Peyer's patch (tissue), 4 donors: ENCODE data around the gene DENND2C.

ENCODE experiments used
- CTCF ChIP-seq, 6 experiments: fragments of 450-650 bp in 4 of 6; fragments of 200-600 bp in 2 of 6; sonication (generic) in 1 of 6; IDR thresholded peaks; one replicate each; pipeline ENCODE4 v1.5.1; 2017 to 2019; ENCODE audit warnings: antibody characterized with exemption in 6 of 6, mild to moderate bottlenecking in 3 of 6, moderate library complexity in 1 of 6
- POLR2A ChIP-seq, 2 donors: fragments of 450-650 bp; IDR thresholded peaks; one replicate each; pipeline ENCODE4 v1.5.1; 2017; ENCODE audit warnings: antibody characterized with exemption in 2 of 2, mild to moderate bottlenecking in 2 of 2, moderate library complexity in 2 of 2

DNA sequence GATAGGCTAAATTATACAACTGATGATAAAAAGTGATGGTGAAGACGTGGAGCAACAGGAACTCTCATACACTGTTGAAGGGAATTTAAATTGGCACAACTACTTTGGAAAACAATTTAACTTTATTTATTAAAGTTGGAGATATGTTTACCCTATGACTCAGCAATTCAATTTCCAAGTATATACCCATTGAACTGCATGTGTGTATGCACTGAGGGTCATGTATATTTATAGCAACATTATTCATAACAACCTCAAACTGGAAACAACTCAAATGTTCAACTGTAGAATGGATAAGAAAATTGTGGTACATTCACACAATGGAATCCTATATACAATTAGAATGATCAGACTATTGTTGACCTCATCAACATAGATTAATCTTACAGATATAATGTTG is 71.9 kb downstream of the DENND2C start:
- TF ChIP-seq POLR2A (IDR thresholded peaks at IDR 0.05) (no peak), CTCF (IDR thresholded peaks at IDR 0.05) (no peak)
